Ascending aorta (tissue), 2 donors: ENCODE data around the gene MARCHF3. TPM values are rescaled to one million over a fixed set of nuclear protein-coding genes. Genes with fewer than 3 reads are reported as not detected.

ENCODE experiments used
- DNase-seq, 2 donors: peaks; one replicate each; pipeline ENCODE4 v3.0.0-alpha.2; 2019; ENCODE audit warnings: low spot score in 2 of 2
- H3K27ac ChIP-seq, 2 donors: fragments of 200-600 bp; sonication (generic); one replicate each; pipeline ENCODE4 v1.5.1; 2016 to 2017; ENCODE audit warnings: mild to moderate bottlenecking in 1 of 2
- H3K27me3 ChIP-seq: fragments of 200-600 bp; sonication (generic); one replicate; pipeline ENCODE4 v1.5.1; 2017
- H3K36me3 ChIP-seq, 2 donors: fragments of 200-600 bp; sonication (generic); one replicate each; pipeline ENCODE4 v1.5.1; 2016
- H3K4me1 ChIP-seq, 2 donors: fragments of 200-600 bp; sonication (generic); one replicate each; pipeline ENCODE4 v1.5.1; 2016 to 2017; ENCODE audit warnings: mild to moderate bottlenecking in 1 of 2
- H3K4me3 ChIP-seq, 2 donors: fragments of 200-600 bp; sonication (generic); one replicate each; pipeline ENCODE4 v1.5.1; 2016 to 2017; ENCODE audit warnings: mild to moderate bottlenecking in 1 of 2
- H3K9me3 ChIP-seq, 2 donors: fragments of 200-600 bp; sonication (generic); one replicate each; pipeline ENCODE4 v1.5.1; 2016
- CTCF ChIP-seq, 3 experiments: fragments of 200-600 bp in 2 of 3; fragments of 450-650 bp in 1 of 3; sonication (generic) in 2 of 3; IDR thresholded peaks; one replicate each; pipeline ENCODE4 v1.5.1; 2016 to 2019; ENCODE audit warnings: antibody characterized with exemption in 3 of 3, mild to moderate bottlenecking in 1 of 3, moderate library complexity in 1 of 3
- intact Hi-C: fragments of 100-400 bp; cut with DNase I; formaldehyde crosslinking; loops from one replicate; pipeline ENCODE4 v1.15.1; 2023
- total RNA-seq: library from RNA; depleted of rRNA; stranded (reverse); fragments of >200 nt; gene quantifications from one replicate; pipeline ENCODE4 v1.1.0, GENCODE V29; 2016

Gene MARCHF3
- total RNA-seq, 1 donor from 2014 or later = 22.6 TPM

GRCh38 chr5:127003798-127004495 is 26.4 kb downstream of the MARCHF3 start:
- no peak for TF ChIP-seq CTCF (IDR thresholded peaks at IDR 0.05)
- H3K4me1 ChIP-seq = no peaks in the 10 kb centered on the region
- H3K9me3 ChIP-seq = no peaks in the 10 kb centered on the region
- H3K27me3 ChIP-seq = no peaks in the 10 kb centered on the region
- intact Hi-C loops = no loop called here
- no peak overlapping the region for H3K27ac ChIP-seq
- no peaks in the 10 kb centered on the region for H3K36me3 ChIP-seq
- DNase-seq = no peak
- no peak overlapping the region for H3K4me3 ChIP-seq

- Histone ChIP-seq H3K27me3 (no peaks in the 10 kb centered on the region), H3K4me3 (no peak overlapping the region), H3K27ac (no peak overlapping the region), H3K4me1 (peaks cover 0 to 2% of the 10 kb centered on the region in 2 donors), H3K9me3 (no peaks in the 10 kb centered on the region), H3K36me3 (no peaks in the 10 kb centered on the region)
- no peak for DNase-seq
- no peak for TF ChIP-seq CTCF (IDR thresholded peaks at IDR 0.05)
- intact Hi-C loops = no loop called here
These were observed 28.0 kb downstream of the MARCHF3 start for GRCh38 chr5:127002390-127002789.

- H3K9me3 ChIP-seq = no peaks in the 10 kb centered on the region
- intact Hi-C loops = no loop called here
- H3K27me3 ChIP-seq = no peaks in the 10 kb centered on the region
- no peak for DNase-seq
- H3K36me3 ChIP-seq = no peaks in the 10 kb centered on the region
- no peak overlapping the region for H3K27ac ChIP-seq
- no peak overlapping the region for H3K4me3 ChIP-seq
- no peak for TF ChIP-seq CTCF (IDR thresholded peaks at IDR 0.05)
- peaks cover 0 to 2% of the 10 kb centered on the region in 2 donors for H3K4me1 ChIP-seq
These were observed 28.6 kb downstream of the MARCHF3 start for GRCh38 chr5:127001621-127002296.

GRCh38 chr5:126998895-126999570 is 31.3 kb downstream of the MARCHF3 start:
- no peaks in the 10 kb centered on the region for H3K27me3 ChIP-seq
- no peak for TF ChIP-seq CTCF (IDR thresholded peaks at IDR 0.05)
- no peak overlapping the region for H3K27ac ChIP-seq
- H3K9me3 ChIP-seq = no peaks in the 10 kb centered on the region
- intact Hi-C loops = no loop called here
- H3K36me3 ChIP-seq = no peaks in the 10 kb centered on the region
- no peak for DNase-seq
- H3K4me1 ChIP-seq = peaks cover 0 to 2% of the 10 kb centered on the region in 2 donors
- H3K4me3 ChIP-seq = no peak overlapping the region

GRCh38 chr5:126998201-126998631 is 32.1 kb downstream of the MARCHF3 start:
- no peak overlapping the region for H3K4me3 ChIP-seq
- intact Hi-C loops = no loop called here
- DNase-seq = no peak
- no peaks in the 10 kb centered on the region for H3K27me3 ChIP-seq
- H3K4me1 ChIP-seq = peaks cover 0 to 2% of the 10 kb centered on the region in 2 donors
- H3K9me3 ChIP-seq = no peaks in the 10 kb centered on the region
- H3K27ac ChIP-seq = no peak overlapping the region
- no peaks in the 10 kb centered on the region for H3K36me3 ChIP-seq
- TF ChIP-seq CTCF (IDR thresholded peaks at IDR 0.05) = no peak
